H1 (cell line): ENCODE measurements around the gene BAIAP2. TPM values are rescaled to one million over a fixed set of nuclear protein-coding genes. Genes with fewer than 3 reads are reported as not detected.

Experiments used
- CTCF ChIA-PET: fragments of 300-600 bp; sonication (Branson Sonifier 250); formaldehyde crosslinking; loops from one replicate; lab custom pipeline; 2021; ENCODE audit not compliant: partially characterized antibody; lab: Charles Lee
- POLR2A ChIA-PET: fragments of 300-600 bp; sonication (Branson Sonifier 250); formaldehyde crosslinking; loops from one replicate; lab custom pipeline; 2021; ENCODE audit warnings: inconsistent platforms; ENCODE audit not compliant: partially characterized antibody; lab: Charles Lee
- DNase-seq, 2 experiments: peaks; one replicate each; pipeline versions ENCODE4 v3.0.0 to v3.0.0-alpha.2; 2010 to 2022; ENCODE audit warnings: low spot score in 2 of 2, low read depth in 1 of 2, mixed read lengths in 1 of 2
- FAIRE-seq: peaks from 2 replicates; lab custom pipeline; 2011; peaks lifted over from hg19 to GRCh38; lab: Jason Lieb, UNC
- H2AFZ ChIP-seq: 2 replicates; pipeline ENCODE4 v1.8.1; 2012; ENCODE audit warnings: low read length, inconsistent platforms
- H2AK5ac ChIP-seq: 2 replicates; pipeline ENCODE4 v1.6.1; 2013; ENCODE audit warnings: low read depth, low read length
- H2BK120ac ChIP-seq: replicated peaks from 2 replicates; pipeline ENCODE3; 2013; ENCODE audit warnings: low read depth, low read length, inconsistent platforms
- H2BK12ac ChIP-seq: 2 replicates; pipeline ENCODE4 v1.6.1; 2013; ENCODE audit warnings: low read depth, low read length
- H2BK15ac ChIP-seq: 2 replicates; pipeline ENCODE4 v1.6.1; 2013; ENCODE audit warnings: low read length
- H2BK20ac ChIP-seq: 2 replicates; pipeline ENCODE4 v1.6.1; 2013; ENCODE audit warnings: low read length
- H2BK5ac ChIP-seq: 2 replicates; pipeline ENCODE4 v1.6.1; 2013; ENCODE audit warnings: low read depth, low read length
- H3K14ac ChIP-seq: 2 replicates; pipeline ENCODE4 v1.6.1; 2013; ENCODE audit warnings: inconsistent platforms; ENCODE audit not compliant: insufficient read length
- H3K18ac ChIP-seq: 2 replicates; pipeline ENCODE4 v1.6.1; 2013; ENCODE audit warnings: low read length; ENCODE audit errors: extremely low read depth
- H3K23ac ChIP-seq: 2 replicates; pipeline ENCODE4 v1.6.1; 2013; ENCODE audit warnings: inconsistent platforms; ENCODE audit not compliant: insufficient read length
- H3K23me2 ChIP-seq: 2 replicates; pipeline ENCODE4 v1.6.1; 2013; ENCODE audit warnings: low read depth, low read length
- H3K27ac ChIP-seq: 2 replicates; pipeline ENCODE4 v1.6.1; 2011; ENCODE audit warnings: low read depth, low read length, inconsistent platforms
- H3K27me3 ChIP-seq, 4 experiments: replicated peaks in 1 of 4; 1 replicate in 1 of 4; 2 replicates in 3 of 4; pipeline versions ENCODE4 v1.6.1 to v1.8.1; 2011 to 2013; ENCODE audit warnings: low read length in 3 of 4, mild to moderate bottlenecking in 3 of 4, inconsistent platforms in 2 of 4, mixed read lengths in 2 of 4, moderate library complexity in 1 of 4; ENCODE audit not compliant: control insufficient read depth in 3 of 4, insufficient read depth in 3 of 4; ENCODE audit errors: extremely low read depth in 1 of 4
- H3K36me3 ChIP-seq, 4 experiments: 2 replicates each; pipeline versions ENCODE4 v1.6.1 to v1.8.1; 2011 to 2013; ENCODE audit warnings: mild to moderate bottlenecking in 4 of 4, low read length in 3 of 4, moderate library complexity in 2 of 4, control low read depth in 1 of 4, inconsistent platforms in 1 of 4; ENCODE audit not compliant: insufficient read depth in 4 of 4, control insufficient read depth in 2 of 4
- H3K4ac ChIP-seq: replicated peaks from 2 replicates; pipeline ENCODE3; 2013; ENCODE audit warnings: low read length, low read depth, mixed read lengths, inconsistent platforms; ENCODE audit not compliant: insufficient read length
- H3K4me1 ChIP-seq, 4 experiments: replicated peaks in 1 of 4; 1 replicate in 1 of 4; 2 replicates in 3 of 4; pipeline versions ENCODE4 v1.6.1 to v1.8.1; 2011 to 2013; ENCODE audit warnings: low read length in 3 of 4, inconsistent platforms in 2 of 4, mixed read lengths in 1 of 4; ENCODE audit not compliant: insufficient read depth in 4 of 4, control insufficient read depth in 3 of 4
- H3K4me2 ChIP-seq, 2 experiments: 2 replicates each; pipeline versions ENCODE4 v1.6.1 to v1.8.1; 2011 to 2013; ENCODE audit warnings: low read depth in 2 of 2, low read length in 2 of 2, control low read depth in 1 of 2, inconsistent platforms in 1 of 2, mild to moderate bottlenecking in 1 of 2; ENCODE audit not compliant: insufficient read depth in 1 of 2
- H3K4me3 ChIP-seq, 4 experiments: fragments of 200-600, 300-600 bp in 1 of 4; sonication (generic), shearing (Covaris generic), sonication (Bioruptor Twin) in 1 of 4; 2 replicates each; pipeline versions ENCODE4 v1.5.1 to v1.8.1; 2011 to 2016; ENCODE audit warnings: low read length in 4 of 4, low read depth in 3 of 4, control low read depth in 2 of 4, inconsistent platforms in 2 of 4, mild to moderate bottlenecking in 2 of 4, mixed read lengths in 1 of 4, moderate library complexity in 1 of 4; ENCODE audit not compliant: insufficient read depth in 2 of 4; ENCODE audit errors: extremely low read depth in 1 of 4
- H3K56ac ChIP-seq: replicated peaks from 2 replicates; pipeline ENCODE3; 2013; ENCODE audit warnings: low read depth, mild to moderate bottlenecking, mixed read lengths, low read length, inconsistent platforms; ENCODE audit not compliant: insufficient read length
- H3K79me1 ChIP-seq: 2 replicates; pipeline ENCODE4 v1.6.1; 2013; ENCODE audit warnings: low read depth, low read length, control low read depth
- H3K79me2 ChIP-seq, 2 experiments: 2 replicates each; pipeline versions ENCODE4 v1.6.1 to v1.8.1; 2012 to 2013; ENCODE audit warnings: low read length in 2 of 2, mild to moderate bottlenecking in 2 of 2, inconsistent platforms in 1 of 2; ENCODE audit not compliant: insufficient read depth in 2 of 2, control insufficient read depth in 1 of 2
- H3K9ac ChIP-seq, 4 experiments: replicated peaks in 1 of 4; 1 replicate in 1 of 4; 2 replicates in 3 of 4; pipeline versions ENCODE4 v1.6.1 to v1.8.1; 2011 to 2013; ENCODE audit warnings: low read depth in 3 of 4, low read length in 3 of 4, control low read depth in 2 of 4, mild to moderate bottlenecking in 2 of 4, moderate library complexity in 2 of 4, inconsistent platforms in 1 of 4; ENCODE audit errors: extremely low read depth in 1 of 4
- H3K9me3 ChIP-seq, 2 experiments: 2 replicates each; pipeline versions ENCODE4 v1.6.1 to v1.8.1; 2012 to 2013; ENCODE audit warnings: mild to moderate bottlenecking in 2 of 2, moderate library complexity in 2 of 2, control low read depth in 1 of 2, inconsistent platforms in 1 of 2, low read depth in 1 of 2, low read length in 1 of 2, mixed read lengths in 1 of 2; ENCODE audit not compliant: insufficient read depth in 2 of 2
- H4K20me1 ChIP-seq, 2 experiments: replicated peaks in 1 of 2; 2 replicates each; pipeline versions ENCODE3 to v1.8.1; 2011 to 2013; ENCODE audit warnings: inconsistent platforms in 2 of 2, low read length in 2 of 2, mild to moderate bottlenecking in 1 of 2; ENCODE audit not compliant: insufficient read depth in 2 of 2, control insufficient read depth in 1 of 2
- H4K5ac ChIP-seq: 2 replicates; pipeline ENCODE4 v1.6.1; 2013; ENCODE audit warnings: low read length, low read depth, mixed read lengths, inconsistent platforms; ENCODE audit not compliant: insufficient read length
- H4K8ac ChIP-seq: 2 replicates; pipeline ENCODE4 v1.8.0; 2013; ENCODE audit warnings: mild to moderate bottlenecking, moderate library complexity, low read length, inconsistent platforms; ENCODE audit not compliant: insufficient read depth; ENCODE audit errors: extremely low read depth
- H4K91ac ChIP-seq: replicated peaks from 2 replicates; pipeline ENCODE3; 2013; ENCODE audit warnings: low read length, mixed read lengths, inconsistent platforms; ENCODE audit not compliant: insufficient read length
- POLR2A ChIP-seq, 2 experiments: IDR thresholded peaks; 1 replicate in 1 of 2; 2 replicates in 1 of 2; pipeline ENCODE4 v1.6.1; 2011; ENCODE audit warnings: low read depth in 2 of 2, low read length in 2 of 2, mild to moderate bottlenecking in 2 of 2; ENCODE audit errors: control extremely low read depth in 1 of 2
- RBBP5 ChIP-seq: IDR thresholded peaks from 2 replicates; pipeline ENCODE4 v1.7.1; 2012; ENCODE audit warnings: low read depth, mild to moderate bottlenecking, inconsistent platforms, low read length, moderate library complexity, borderline replicate concordance
- WGBS, 2 experiments: shearing (Covaris generic) in 1 of 2; methylation state at CpG; one replicate each; pipeline versions ENCODE4 v1.1.6 to v1.1.7; 2013 to 2015; ENCODE audit warnings: low lambda C conversion rate in 2 of 2, mixed read lengths in 2 of 2, inconsistent platforms in 1 of 2, low coverage in 1 of 2, missing lambda C conversion rate in 1 of 2; ENCODE audit not compliant: insufficient replicate concordance in 2 of 2, insufficient coverage in 1 of 2, insufficient read length in 1 of 2; ENCODE audit errors: extremely low coverage in 1 of 2, missing lambda C conversion rate in 1 of 2; 5-methylcytosine and 5-hydroxymethylcytosine counted together
- polyA plus RNA-seq, 7 experiments: library from polyadenylated mRNA; depleted of rRNA in 3 of 7; stranded (reverse) in 5 of 7; unstranded in 2 of 7; fragments of >200 nt in 5 of 7; fragments of 200-250 nt in 2 of 7; gene quantifications; 1 replicate in 5 of 7; 2 replicates in 1 of 7; 4 replicates in 1 of 7; pipeline versions ENCODE4 v1.2.1 to v1.2.3, GENCODE V29; 2011 to 2013; ENCODE audit warnings: missing spikeins in 2 of 7, mixed read lengths in 2 of 7
- total RNA-seq: library from RNA; stranded (reverse); fragmentation: NEBNext Ultra II Directional; extraction: Animal tissue kit (Norgen Biotek cat#: 25700); gene quantifications from 2 replicates; pipeline ENCODE4 v1.2.1, GENCODE V29; 2021

The BAIAP2 gene
- total and polyA plus RNA-seq, 2 of the 8 experiments (the other 6 are each of a cell fraction or from before 2014, with no cell fraction given) = 10.0 to 22.8 TPM

DNA sequence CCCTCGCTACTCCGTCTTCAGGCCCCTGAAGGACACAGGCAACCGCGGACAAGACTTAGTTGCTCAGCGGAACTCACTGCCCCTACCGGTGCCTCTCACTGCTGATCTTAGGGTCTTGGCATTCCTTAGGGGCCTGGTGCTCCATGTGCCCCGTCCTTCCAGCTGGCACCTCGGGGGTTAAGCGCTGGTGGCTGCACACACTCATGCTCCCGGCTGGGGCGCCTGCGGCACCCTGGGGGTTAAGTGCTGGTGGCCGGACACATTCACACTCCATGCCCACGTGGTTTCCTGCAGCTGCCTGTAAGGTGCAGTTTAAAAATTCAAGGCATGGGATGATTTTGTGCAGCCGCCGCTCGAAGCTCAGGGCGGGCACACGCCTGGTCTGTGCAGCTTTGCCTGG, 45.1 kb downstream of the BAIAP2 start:
- no peaks in the 10 kb centered on the region for H3K36me3 ChIP-seq
- no peak overlapping the region for H3K56ac ChIP-seq
- TF ChIP-seq POLR2A (IDR thresholded peaks at IDR 0.05; ENCODE audit: control extremely low read depth in 1 of 2, low read depth in 2 of 2, low read length in 2 of 2) = no peak
- TF ChIP-seq RBBP5 = no peak
- TF ChIP-seq, all 59 proteins: peak for 0
- H4K91ac ChIP-seq = no peak overlapping the region
- H3K18ac ChIP-seq = no peak overlapping the region
- no peak overlapping the region for H2BK120ac ChIP-seq
- no peak overlapping the region for H2BK15ac ChIP-seq
- FAIRE-seq = no peak
- H3K4ac ChIP-seq = no peak overlapping the region
- no peak overlapping the region for H2BK12ac ChIP-seq
- H3K79me1 ChIP-seq = peaks cover 7% of the 10 kb centered on the region
- no peak overlapping the region for H2BK5ac ChIP-seq
- H4K5ac ChIP-seq = no peak overlapping the region
- ChIA-PET POLR2A (interaction anchor here (0.9 kb wide), 1 partner anchor 10 kb away, joined by 3 read pairs; no protein-coding TSS in a partner anchor), CTCF (interaction anchor here (0.9 to 7.0 kb wide), 5 partner anchors 15 to 55 kb away, joined by 3 to 35 read pairs (median 4); no protein-coding TSS in a partner anchor)
- 79% methylated on average over 19 of the region's 19 CpGs; no CpG with 5 or more reads in 1 of the 2 experiments for WGBS, 2 experiments
- no peaks in the 10 kb centered on the region for H3K79me2 ChIP-seq
- peaks cover 0 to 2% (median 0%) of the 10 kb centered on the region in 4 experiments; a peak in 1 of 7 replicates for H3K4me1 ChIP-seq
- no peak overlapping the region for H3K23ac ChIP-seq
- H3K9me3 ChIP-seq = no peaks in the 10 kb centered on the region
- H2BK20ac ChIP-seq = no peak overlapping the region
- DNase-seq = no peak
- H3K4me3 ChIP-seq = no peak overlapping the region
- H4K8ac ChIP-seq = no peak overlapping the region
- H3K14ac ChIP-seq = no peak overlapping the region
- no peak overlapping the region for H3K9ac ChIP-seq
- no peaks in the 10 kb centered on the region for H3K27me3 ChIP-seq
- no peak overlapping the region for H3K27ac ChIP-seq
- H2AK5ac ChIP-seq = no peak overlapping the region
- no peaks in the 10 kb centered on the region for H3K23me2 ChIP-seq
- peaks cover 0 to 10% of the 10 kb centered on the region in 2 experiments for H4K20me1 ChIP-seq
- H2AFZ ChIP-seq = no peak overlapping the region
- no peak overlapping the region for H3K4me2 ChIP-seq
